Heart right ventricle (tissue), 16 donors: ENCODE measurements around the gene PSME4. TPM values are rescaled to one million over a fixed set of nuclear protein-coding genes. Genes with fewer than 3 reads are reported as not detected.
"Not testable (repeated sequence)": the region's sequence is repeated elsewhere in the genome, so short reads cannot be mapped to it uniquely, and the experiment has no call there.

Source experiments
- ATAC-seq, 8 donors: fragments of 200-7000 bp; cut with Tn5 transposase; one replicate each; pipeline ENCODE4 v1.9.1; 2020; ENCODE audit warnings: mild to moderate bottlenecking in 8 of 8, moderate library complexity in 8 of 8, moderate number of reproducible peaks in 1 of 8
- DNase-seq, 2 donors: peaks; one replicate each; pipeline ENCODE4 v3.0.0-alpha.2; 2020
- H3K27ac ChIP-seq, 10 donors: fragments of 200-600 bp; sonication (generic) in 2 of 10; one replicate each; pipeline versions ENCODE4 v1.5.0 to v1.8.0; 2020 to 2022; ENCODE audit warnings: mild to moderate bottlenecking in 3 of 10
- H3K27me3 ChIP-seq, 7 donors: fragments of 200-600 bp; one replicate each; pipeline ENCODE4 v1.8.0; 2021 to 2022; ENCODE audit warnings: mild to moderate bottlenecking in 2 of 7
- H3K36me3 ChIP-seq, 9 donors: fragments of 200-600 bp; sonication (generic) in 1 of 9; one replicate each; pipeline versions ENCODE4 v1.5.0 to v1.8.0; 2020 to 2022; ENCODE audit warnings: mild to moderate bottlenecking in 2 of 9
- H3K4me1 ChIP-seq, 9 donors: fragments of 200-600 bp; sonication (generic) in 1 of 9; one replicate each; pipeline versions ENCODE4 v1.5.0 to v1.8.0; 2020 to 2022; ENCODE audit warnings: mild to moderate bottlenecking in 4 of 9
- H3K4me3 ChIP-seq, 10 donors: fragments of 200-600 bp; sonication (generic) in 2 of 10; one replicate each; pipeline versions ENCODE4 v1.5.0 to v1.8.0; 2020 to 2022; ENCODE audit warnings: mild to moderate bottlenecking in 7 of 10, moderate library complexity in 2 of 10
- H3K9me3 ChIP-seq, 11 donors: fragments of 200-600 bp in 10 of 11; sonication (generic) in 2 of 11; one replicate each; pipeline versions ENCODE4 v1.5.0 to v1.8.0; 2013 to 2022; ENCODE audit warnings: mild to moderate bottlenecking in 2 of 11, control low read depth in 1 of 11, moderate library complexity in 1 of 11
- WGBS, 2 donors: extraction: QIAGEN DNeasy Blood & Tissue Kit; methylation state at CpG; one replicate each; pipeline ENCODE4 v1.1.7; 2013; ENCODE audit warnings: inconsistent platforms in 1 of 2; 5-methylcytosine and 5-hydroxymethylcytosine counted together
- intact Hi-C, 10 donors: fragments of 100-400 bp; cut with DNase I; formaldehyde crosslinking; loops; one replicate each; pipeline versions ENCODE4 v1.11.1 to v1.14.2; 2022
- polyA plus RNA-seq, 2 donors: library from polyadenylated mRNA; stranded (reverse); fragments of 200-250 nt; gene quantifications; one replicate each; pipeline ENCODE4 v1.2.3, GENCODE V29; 2013
- total RNA-seq, 10 donors: library from RNA; stranded (reverse); fragmentation: NEBNext Ultra II Directional in 3 of 10; extraction: Animal tissue kit (Norgen Biotek cat#: 25700) in 3 of 10; gene quantifications; one replicate each; pipeline versions ENCODE4 v1.2.1 to v1.2.4, GENCODE V29; 2021 to 2023
- TF ChIP-seq, protein P1 (sequence below), 9 donors: fragments of 200-600 bp; sonication (generic) in 2 of 9; IDR thresholded peaks; one replicate each; pipeline versions ENCODE4 v1.5.0 to v1.8.0; 2021 to 2022; ENCODE audit warnings: antibody characterized with exemption in 9 of 9, mild to moderate bottlenecking in 5 of 9, moderate library complexity in 1 of 9
- donor health status: Arrhythmogenic right ventricular cardiomyopathy.
- donor health status: ischemic (EF 13 %, LVEDD 7.1; RV severe dilation, severe dysfunction).
- donor health status: healthy with polysubstance abuse.
- donor health status: DM: no; HTN: yes; CAD: no.
- donor health status: DM: no; HTN: no; CAD: no.
- donor health status: ischemic (EF 25% LVEDD 6.9; RV normal size, moderate dysfunction).
- donor health status: ischemic (EF 25% LVEDD 5.7; RV mildly dilated, moderate dysfunction).
- donor health status: healthy.
- donor health status: DM: yes; HTN: yes; CAD: no.
- donor health status: Ischemic cardiomyopathy.
- donor health status: ischemic (EF 35%, LVEDD 5.7; RV mildly dilated, moderate dysfunction).
- donor health status: nonischemic (EF 11% LVEDD 7.7; RV severe dilation, severe dysfunction).
- donor health status: DM: yes; HTN: yes; CAD: no.
- donor health status: PGD.
- donor health status: ischemic (EF 29% LVEDD 5.4; RV normal size, mild dysfunction).
- donor health status: nonischemic (EF 23%, LVEDD 6.1; RV moderate dilation, normal function).

The PSME4 gene
- total and polyA plus RNA-seq, 12 donors: 36.1 to 77.8 (median 65.6) TPM

DNA sequence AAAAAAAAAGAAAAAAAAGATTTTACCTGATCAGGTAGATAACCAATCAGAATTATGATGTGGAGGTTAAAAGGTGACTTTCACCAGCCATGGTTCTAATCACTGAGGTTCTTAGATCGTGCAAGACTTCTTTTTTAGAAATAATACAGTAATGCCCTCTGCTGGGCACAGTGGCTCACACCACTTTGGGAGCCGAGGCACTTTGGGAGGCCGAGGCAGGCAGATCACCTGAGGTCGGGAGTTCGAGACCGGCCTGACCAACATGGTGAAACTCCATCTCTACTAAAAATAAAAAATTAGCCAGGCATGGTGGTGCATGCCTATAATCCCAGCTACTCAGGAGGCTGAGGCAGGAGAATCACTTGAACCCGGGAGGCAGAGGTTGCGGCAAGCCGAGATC is 147.2 kb downstream of the PSME4 start:
- DNase-seq, H3K9me3 ChIP-seq, H3K4me3 ChIP-seq, H3K27me3 ChIP-seq, H3K27ac ChIP-seq, intact Hi-C loops, ATAC-seq: not testable (repeated sequence)
- H3K4me1 ChIP-seq: peaks cover 0 to 24% (median 18%) of the 10 kb centered on the region in 9 donors
- TF ChIP-seq, protein P1, sequence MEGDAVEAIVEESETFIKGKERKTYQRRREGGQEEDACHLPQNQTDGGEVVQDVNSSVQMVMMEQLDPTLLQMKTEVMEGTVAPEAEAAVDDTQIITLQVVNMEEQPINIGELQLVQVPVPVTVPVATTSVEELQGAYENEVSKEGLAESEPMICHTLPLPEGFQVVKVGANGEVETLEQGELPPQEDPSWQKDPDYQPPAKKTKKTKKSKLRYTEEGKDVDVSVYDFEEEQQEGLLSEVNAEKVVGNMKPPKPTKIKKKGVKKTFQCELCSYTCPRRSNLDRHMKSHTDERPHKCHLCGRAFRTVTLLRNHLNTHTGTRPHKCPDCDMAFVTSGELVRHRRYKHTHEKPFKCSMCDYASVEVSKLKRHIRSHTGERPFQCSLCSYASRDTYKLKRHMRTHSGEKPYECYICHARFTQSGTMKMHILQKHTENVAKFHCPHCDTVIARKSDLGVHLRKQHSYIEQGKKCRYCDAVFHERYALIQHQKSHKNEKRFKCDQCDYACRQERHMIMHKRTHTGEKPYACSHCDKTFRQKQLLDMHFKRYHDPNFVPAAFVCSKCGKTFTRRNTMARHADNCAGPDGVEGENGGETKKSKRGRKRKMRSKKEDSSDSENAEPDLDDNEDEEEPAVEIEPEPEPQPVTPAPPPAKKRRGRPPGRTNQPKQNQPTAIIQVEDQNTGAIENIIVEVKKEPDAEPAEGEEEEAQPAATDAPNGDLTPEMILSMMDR (IDR thresholded peaks at IDR 0.05): peak in 2 of 9 donors; percentile 9 to 31
- 92 to 93% methylated on average over 9 of the region's 9 CpGs for WGBS, 2 donors
- H3K36me3 ChIP-seq: peaks cover 0 to 29% (median 8%) of the 10 kb centered on the region in 9 donors

DNA sequence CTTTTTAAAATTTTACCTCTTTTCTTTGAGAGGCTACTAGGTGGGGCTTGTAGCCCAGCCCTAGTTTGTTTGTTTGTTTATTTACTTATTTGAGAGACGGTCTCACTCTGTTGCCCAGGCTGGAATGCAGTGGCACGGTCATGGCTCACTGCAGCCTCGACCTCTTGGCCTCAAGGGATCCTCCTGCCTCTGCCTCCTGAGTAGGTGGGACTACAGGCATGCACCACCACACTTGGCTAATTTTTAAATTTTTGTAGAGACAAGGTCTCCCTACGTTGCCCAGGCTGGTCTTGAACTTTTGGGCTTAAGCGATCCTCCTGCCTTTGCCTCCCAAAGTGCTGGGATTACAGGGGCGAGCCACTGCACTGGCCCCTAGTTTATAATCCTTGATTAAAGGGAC is 149.0 kb downstream of the PSME4 start:
- WGBS, 2 donors: 88 to 92% methylated on average over 6 of the region's 6 CpGs
- DNase-seq: no peak
- H3K27ac ChIP-seq: no peak overlapping the region

DNA sequence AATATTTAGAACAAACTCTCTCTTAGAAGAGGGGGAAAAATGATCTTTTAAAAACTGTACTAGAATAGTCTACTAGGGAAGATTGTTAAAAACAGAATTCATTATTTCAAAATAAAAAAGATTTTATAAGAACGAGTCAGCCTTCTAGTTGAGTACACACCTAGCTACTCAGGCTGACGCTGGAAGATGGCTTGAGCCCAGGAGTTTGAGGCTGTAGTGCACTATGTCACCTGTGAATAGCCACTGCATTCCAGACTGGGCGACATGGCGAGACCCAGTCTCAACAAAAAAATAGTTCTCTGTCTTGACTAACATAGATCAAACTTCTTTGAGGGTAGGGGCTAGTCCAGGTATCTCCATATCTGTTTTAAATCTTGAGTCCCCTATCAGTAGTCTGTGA is 150.1 kb downstream of the PSME4 start:
- no peak for DNase-seq
- Histone ChIP-seq H3K4me3 (no peak overlapping the region), H3K27me3 (no peaks in the 10 kb centered on the region), H3K9me3 (no peaks in the 10 kb centered on the region), H3K36me3 (peaks cover 0 to 58% (median 18%) of the 10 kb centered on the region in 9 donors), H3K4me1 (peaks cover 0 to under 1% (median 0%) of the 10 kb centered on the region in 9 donors), H3K27ac (no peak overlapping the region)
- ATAC-seq: peak in 1 of 8 donors; percentile 24
- WGBS, 2 donors: 93 to 95% methylated on average over 4 of the region's 4 CpGs
- TF ChIP-seq, protein P1 (IDR thresholded peaks at IDR 0.05): no peak
- intact Hi-C loops: no loop called here

More for the DNA sequence above, 149.0 kb downstream of the PSME4 start:
- no peaks in the 10 kb centered on the region for H3K27me3 ChIP-seq
- ATAC-seq: no peak
- TF ChIP-seq, protein P1 (IDR thresholded peaks at IDR 0.05): no peak
- peaks cover 0 to 48% (median 11%) of the 10 kb centered on the region in 9 donors for H3K36me3 ChIP-seq
- intact Hi-C loops: no loop called here
- peaks cover 0 to 12% (median 9%) of the 10 kb centered on the region in 9 donors for H3K4me1 ChIP-seq
- H3K4me3 ChIP-seq: no peak overlapping the region
- H3K9me3 ChIP-seq: no peaks in the 10 kb centered on the region

DNA sequence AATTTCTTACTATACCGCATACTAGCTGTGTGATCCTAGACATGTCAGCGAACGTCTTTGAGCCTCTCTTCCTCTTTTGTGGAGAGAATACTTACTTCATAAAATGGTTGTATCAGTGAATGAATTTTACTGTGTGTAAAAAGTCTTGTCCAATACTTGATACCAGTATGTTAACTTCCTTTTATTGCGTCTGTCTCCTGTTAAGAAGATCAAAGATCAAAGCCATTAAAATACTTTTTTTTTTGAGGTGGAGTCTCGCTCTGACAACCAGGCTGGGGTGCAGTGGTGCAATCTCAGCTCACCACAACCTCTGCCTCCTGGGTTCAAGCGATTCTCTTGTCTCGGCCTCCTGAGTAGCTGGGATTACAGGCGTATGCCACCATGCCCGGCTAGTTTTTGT is 150.7 kb downstream of the PSME4 start:
- WGBS, 2 donors: 94% methylated on average over 9 of the region's 9 CpGs
- ATAC-seq: no peak
- intact Hi-C loops: no loop called here
- no peak overlapping the region for H3K27ac ChIP-seq
- peaks cover 0 to 65% (median 21%) of the 10 kb centered on the region in 9 donors for H3K36me3 ChIP-seq
- no peaks in the 10 kb centered on the region for H3K27me3 ChIP-seq
- H3K9me3 ChIP-seq: no peaks in the 10 kb centered on the region
- H3K4me1 ChIP-seq: no peaks in the 10 kb centered on the region
- TF ChIP-seq, protein P1 (IDR thresholded peaks at IDR 0.05): no peak
- no peak overlapping the region for H3K4me3 ChIP-seq
- DNase-seq: no peak
